IMR-90 (cell line): ENCODE data around the gene STUM. TPM values are rescaled to one million over a fixed set of nuclear protein-coding genes. Genes with fewer than 3 reads are reported as not detected.
"Not testable (repeated sequence)": the region's sequence is repeated elsewhere in the genome, so short reads cannot be mapped to it uniquely, and the experiment has no call there.

ENCODE experiments used
- ATAC-seq: fragments of 200-7000 bp; cut with Tn5 transposase; 2 replicates; pipeline ENCODE4 v1.9.1; 2020; ENCODE audit warnings: low read depth, mild to moderate bottlenecking, moderate library complexity
- BruUV-seq: library from RNA; stranded (reverse); fragments of 400-500 nt; replicated peaks from 2 replicates; lab custom pipeline; 2021; lab: Mats Ljungman, UMichigan
- CTCF ChIA-PET: fragments of 300-600 bp; formaldehyde crosslinking; extraction: SDS; loops from one replicate; lab custom pipeline; 2021; ENCODE audit warnings: antibody characterized with exemption; lab: Yijun Ruan, JAX
- POLR2A ChIA-PET: fragments of 300-600 bp; sonication (Branson Sonifier 250); formaldehyde crosslinking; loops from one replicate; lab custom pipeline; 2022; ENCODE audit warnings: antibody characterized with exemption; ENCODE audit not compliant: unreplicated experiment; lab: Charles Lee
- DNase-seq: peaks from one replicate; pipeline ENCODE4 v3.0.0; 2013
- H2AFZ ChIP-seq: replicated peaks from 2 replicates; pipeline ENCODE3; 2013; ENCODE audit warnings: low read length, mild to moderate bottlenecking; ENCODE audit not compliant: poor library complexity
- H2AK5ac ChIP-seq: 2 replicates; pipeline ENCODE4 v1.6.1; 2013; ENCODE audit warnings: low read depth, low read length, inconsistent platforms
- H2AK9ac ChIP-seq: replicated peaks from 2 replicates; pipeline ENCODE3; 2013; ENCODE audit warnings: mild to moderate bottlenecking, low read depth, low read length, moderate library complexity; ENCODE audit not compliant: poor library complexity
- H2BK120ac ChIP-seq: 2 replicates; pipeline ENCODE4 v1.6.1; 2013; ENCODE audit warnings: low read depth, low read length, inconsistent platforms
- H2BK15ac ChIP-seq: 3 replicates; pipeline ENCODE4 v1.6.1; 2013; ENCODE audit warnings: low read depth, low read length, inconsistent platforms
- H2BK20ac ChIP-seq: 2 replicates; pipeline ENCODE4 v1.6.1; 2013; ENCODE audit warnings: low read depth, mild to moderate bottlenecking, inconsistent platforms, low read length, moderate library complexity
- H2BK5ac ChIP-seq: 2 replicates; pipeline ENCODE4 v1.6.1; 2013; ENCODE audit warnings: mild to moderate bottlenecking, low read depth, low read length, inconsistent platforms; ENCODE audit not compliant: poor library complexity, severe bottlenecking
- H3K14ac ChIP-seq: replicated peaks from 2 replicates; pipeline ENCODE4 v1.6.1; 2013; ENCODE audit warnings: low read depth, low read length, inconsistent platforms
- H3K18ac ChIP-seq: 2 replicates; pipeline ENCODE4 v1.6.1; 2013; ENCODE audit warnings: low read depth, low read length, control low read depth
- H3K23ac ChIP-seq: 2 replicates; pipeline ENCODE4 v1.6.1; 2013; ENCODE audit warnings: low read depth, low read length, inconsistent platforms
- H3K27ac ChIP-seq: 2 replicates; pipeline ENCODE4 v1.5.1; 2013; ENCODE audit warnings: mild to moderate bottlenecking, control low read depth, low read length; ENCODE audit not compliant: insufficient read depth
- H3K27me3 ChIP-seq: 2 replicates; pipeline ENCODE4 v1.6.1; 2013; ENCODE audit warnings: low read length; ENCODE audit not compliant: control insufficient read depth, insufficient read depth
- H3K36me3 ChIP-seq: 2 replicates; pipeline ENCODE4 v1.6.1; 2013; ENCODE audit warnings: low read length, mixed read lengths; ENCODE audit not compliant: control insufficient read depth, insufficient read depth
- H3K4ac ChIP-seq: 2 replicates; pipeline ENCODE4 v1.6.1; 2013; ENCODE audit warnings: low read depth, low read length, inconsistent platforms
- H3K4me1 ChIP-seq: 2 replicates; pipeline ENCODE4 v1.6.1; 2013; ENCODE audit warnings: low read length, mixed read lengths; ENCODE audit not compliant: control insufficient read depth, insufficient read depth
- H3K4me2 ChIP-seq: 2 replicates; pipeline ENCODE4 v1.6.1; 2013; ENCODE audit warnings: low read depth, mild to moderate bottlenecking, control low read depth, low read length, moderate library complexity
- H3K4me3 ChIP-seq: 2 replicates; pipeline ENCODE4 v1.5.1; 2013; ENCODE audit warnings: low read depth, mild to moderate bottlenecking, control low read depth, low read length, moderate library complexity; ENCODE audit not compliant: insufficient read depth
- H3K56ac ChIP-seq: 2 replicates; pipeline ENCODE4 v1.6.1; 2013; ENCODE audit warnings: low read length, inconsistent platforms; ENCODE audit not compliant: insufficient read depth; ENCODE audit errors: extremely low read depth
- H3K79me1 ChIP-seq, 2 experiments: 2 replicates each; pipeline ENCODE4 v1.6.1; 2013; ENCODE audit warnings: low read length in 2 of 2, inconsistent platforms in 1 of 2, low read depth in 1 of 2
- H3K9ac ChIP-seq: 2 replicates; pipeline ENCODE4 v1.6.1; 2013; ENCODE audit warnings: low read depth, low read length, control low read depth
- H3K9me1 ChIP-seq: 2 replicates; pipeline ENCODE4 v1.6.1; 2013; ENCODE audit warnings: low read length, inconsistent platforms; ENCODE audit not compliant: insufficient read depth
- H3K9me3 ChIP-seq: 2 replicates; pipeline ENCODE4 v1.6.1; 2013; ENCODE audit warnings: low read length; ENCODE audit not compliant: control insufficient read depth, insufficient read depth
- H4K20me1 ChIP-seq: 2 replicates; pipeline ENCODE4 v1.6.1; 2013; ENCODE audit warnings: low read length, inconsistent platforms; ENCODE audit not compliant: insufficient read depth
- H4K5ac ChIP-seq: 2 replicates; pipeline ENCODE4 v1.6.1; 2013; ENCODE audit warnings: mild to moderate bottlenecking, low read depth, low read length, control low read depth
- H4K8ac ChIP-seq, 2 experiments: 2 replicates each; pipeline ENCODE4 v1.6.1; 2013; ENCODE audit warnings: low read depth in 2 of 2, low read length in 2 of 2, control low read depth in 1 of 2, inconsistent platforms in 1 of 2
- H4K91ac ChIP-seq: 2 replicates; pipeline ENCODE4 v1.6.1; 2013; ENCODE audit warnings: low read depth, low read length, inconsistent platforms; ENCODE audit not compliant: insufficient read depth
- MAFK ChIP-seq: IDR thresholded peaks from 2 replicates; pipeline ENCODE4 v1.6.1; 2012; ENCODE audit warnings: low read depth, low read length, improper control_type of control experiment
- MAZ ChIP-seq: IDR thresholded peaks from 2 replicates; pipeline ENCODE4 v1.6.1; 2012; ENCODE audit warnings: low read depth, mild to moderate bottlenecking, low read length, improper control_type of control experiment, moderate library complexity, borderline replicate concordance
- RFX5 ChIP-seq: IDR thresholded peaks from 2 replicates; pipeline ENCODE4 v1.8.0; 2012; ENCODE audit warnings: low read depth, mild to moderate bottlenecking, low read length, moderate library complexity
- WGBS, 2 experiments: methylation state at CpG; one replicate each; pipeline versions ENCODE4 v1.1.5 to v1.1.7; 2013; ENCODE audit warnings: missing lambda C conversion rate in 2 of 2; ENCODE audit not compliant: insufficient read length in 1 of 2; ENCODE audit errors: extremely low coverage in 2 of 2; 5-methylcytosine and 5-hydroxymethylcytosine counted together
- dilution Hi-C: fragments of 300-500 bp; cut with HindIII; formaldehyde crosslinking; loops from one replicate; pipeline ENCODE4 v1.14.3; 2018; ENCODE audit warnings: low sequenced_read_pairs; ENCODE audit not compliant: unreplicated experiment
- in situ Hi-C: fragments of 300-500 bp; cut with MboI; formaldehyde crosslinking; loops from 3 replicates; pipeline ENCODE4 v1.14.3; 2019; ENCODE audit warnings: low sequenced_read_pairs, inconsistent platforms, mixed read lengths
- intact Hi-C: fragments of 100-400 bp; cut with micrococcal nuclease; formaldehyde crosslinking; loops from 2 replicates; pipeline ENCODE4 v1.10.0; 2022
- polyA plus RNA-seq, 3 experiments: library from polyadenylated mRNA; depleted of rRNA; stranded (reverse); fragments of >200 nt; gene quantifications; 2 replicates each; pipeline ENCODE4 v1.2.3, GENCODE V29; 2012; ENCODE audit warnings: low replicate concordance in 1 of 3
- total RNA-seq: library from RNA; depleted of rRNA; stranded (reverse); fragments of >200 nt; gene quantifications from 2 replicates; pipeline ENCODE4 v1.2.3, GENCODE V29; 2012
- TF ChIP-seq, protein P1 (sequence below): fragments of 150-350 bp; IDR thresholded peaks from 2 replicates; pipeline ENCODE4 v1.6.1; 2017; ENCODE audit warnings: mild to moderate bottlenecking, antibody characterized with exemption, low read length, low read depth

Gene STUM
- total and polyA plus RNA-seq, 2 of the 4 experiments (the other 2 are of a cell fraction), result not detected

- no peak overlapping the region for H2AK5ac ChIP-seq
Observed at GRCh38 chr1:226617109-226617508, 68.5 kb downstream of the STUM start.

DNA sequence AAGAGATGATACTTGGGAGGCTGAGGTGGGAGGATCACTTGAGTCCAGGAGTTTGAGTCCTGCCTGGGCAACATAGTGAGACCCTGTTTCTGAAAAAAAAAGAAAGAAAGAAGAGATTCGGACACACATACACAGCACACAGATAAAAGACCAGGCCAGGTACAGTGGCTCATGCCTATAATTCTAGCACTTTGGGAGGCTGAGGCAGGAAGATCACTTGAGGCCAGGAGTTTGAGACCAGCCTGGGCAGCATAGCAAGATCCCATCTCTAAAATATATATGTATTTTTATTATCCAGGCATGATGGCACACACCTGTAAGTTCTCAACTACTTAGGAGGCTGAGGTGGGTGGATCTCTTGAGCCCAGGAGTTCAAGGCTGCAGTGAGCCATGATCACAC lies 69.2 kb downstream of the STUM start:
- dilution Hi-C loops, H4K5ac ChIP-seq, H4K20me1 ChIP-seq, H3K4me2 ChIP-seq, H2AK5ac ChIP-seq, BruUV-seq, H3K27ac ChIP-seq, H3K9me1 ChIP-seq, H2BK15ac ChIP-seq, in situ Hi-C loops, H3K9ac ChIP-seq, ATAC-seq, H2AK9ac ChIP-seq, H3K14ac ChIP-seq, H2BK20ac ChIP-seq, H3K4me1 ChIP-seq, H3K56ac ChIP-seq, H3K18ac ChIP-seq, H4K91ac ChIP-seq, H2BK5ac ChIP-seq, DNase-seq, H2AFZ ChIP-seq, H4K8ac ChIP-seq, H3K9me3 ChIP-seq, H3K36me3 ChIP-seq, H2BK120ac ChIP-seq, H3K79me1 ChIP-seq, H3K23ac ChIP-seq, H3K4ac ChIP-seq, intact Hi-C loops, H3K4me3 ChIP-seq: not testable (repeated sequence)
- CTCF ChIA-PET, result interaction anchor here (0.5 to 1.5 kb wide), 2 partner anchors 9 to 282 kb away, joined by 3 to 4 read pairs; no protein-coding TSS in a partner anchor
- WGBS, 2 experiments, result no CpG with 5 or more reads among the region's 1 CpG
- H3K27me3 ChIP-seq, result peaks cover 14% of the 10 kb centered on the region
- POLR2A ChIA-PET, result interaction anchor here (0.6 kb wide), 1 partner anchor 74 kb away, joined by 5 read pairs; no protein-coding TSS in a partner anchor

More at GRCh38 chr1:226617109-226617508, 68.5 kb downstream of the STUM start:
- Histone ChIP-seq H3K4me1 (peaks cover 2% of the 10 kb centered on the region; the same call in 1 of the 2 replicates), H4K5ac (no peak overlapping the region), H2AFZ (no peak overlapping the region), H2BK5ac (no peak overlapping the region), H2BK20ac (no peak overlapping the region), H4K20me1 (no peaks in the 10 kb centered on the region), H3K79me1 (no peaks in the 10 kb centered on the region), H3K9ac (no peak overlapping the region), H3K23ac (no peak overlapping the region), H3K9me1 (no peaks in the 10 kb centered on the region), H3K56ac (no peak overlapping the region), H3K14ac (no peak overlapping the region), H2BK15ac (no peak overlapping the region), H4K91ac (no peak overlapping the region), H3K27ac (no peak overlapping the region), H2BK120ac (no peak overlapping the region), H3K18ac (no peak overlapping the region), H3K36me3 (no peaks in the 10 kb centered on the region), H3K4ac (no peak overlapping the region), H3K4me2 (no peak overlapping the region), H4K8ac (no peak overlapping the region), H3K4me3 (no peak overlapping the region), H3K27me3 (peaks cover 17% of the 10 kb centered on the region), H2AK9ac (no peak overlapping the region), H3K9me3 (no peaks in the 10 kb centered on the region)
- ChIA-PET POLR2A (interaction anchor here (0.6 kb wide), 1 partner anchor 74 kb away, joined by 5 read pairs; no protein-coding TSS in a partner anchor), CTCF (no interaction called here)
- BruUV-seq, result no TSS peak
- ATAC-seq (no peak), DNase-seq (no peak)
- TF ChIP-seq, protein P1, sequence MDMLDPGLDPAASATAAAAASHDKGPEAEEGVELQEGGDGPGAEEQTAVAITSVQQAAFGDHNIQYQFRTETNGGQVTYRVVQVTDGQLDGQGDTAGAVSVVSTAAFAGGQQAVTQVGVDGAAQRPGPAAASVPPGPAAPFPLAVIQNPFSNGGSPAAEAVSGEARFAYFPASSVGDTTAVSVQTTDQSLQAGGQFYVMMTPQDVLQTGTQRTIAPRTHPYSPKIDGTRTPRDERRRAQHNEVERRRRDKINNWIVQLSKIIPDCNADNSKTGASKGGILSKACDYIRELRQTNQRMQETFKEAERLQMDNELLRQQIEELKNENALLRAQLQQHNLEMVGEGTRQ, result no peak
- TF ChIP-seq MAFK (no peak), MAZ (no peak), RFX5 (no peak)
- intact Hi-C loops, result no loop called here
- in situ Hi-C loops, result no loop called here
- 70% methylated on average over 2 of the region's 8 CpGs; no CpG with 5 or more reads in 1 of the 2 experiments for WGBS, 2 experiments
- dilution Hi-C loops, result no loop called here
